H1 (cell line): ENCODE results near the gene APOBEC3G. TPM values are rescaled to one million over a fixed set of nuclear protein-coding genes. Genes with fewer than 3 reads are reported as not detected.
"Not testable (repeated sequence)": the region's sequence is repeated elsewhere in the genome, so short reads cannot be mapped to it uniquely, and the experiment has no call there.

ENCODE experiments used
- CTCF ChIA-PET: fragments of 300-600 bp; sonication (Branson Sonifier 250); formaldehyde crosslinking; loops from one replicate; lab custom pipeline; 2021; ENCODE audit not compliant: partially characterized antibody; lab: Charles Lee
- POLR2A ChIA-PET: fragments of 300-600 bp; sonication (Branson Sonifier 250); formaldehyde crosslinking; loops from one replicate; lab custom pipeline; 2021; ENCODE audit warnings: inconsistent platforms; ENCODE audit not compliant: partially characterized antibody; lab: Charles Lee
- DNase-seq, 2 experiments: peaks; one replicate each; pipeline versions ENCODE4 v3.0.0 to v3.0.0-alpha.2; 2010 to 2022; ENCODE audit warnings: low spot score in 2 of 2, low read depth in 1 of 2, mixed read lengths in 1 of 2
- FAIRE-seq: peaks from 2 replicates; lab custom pipeline; 2011; peaks lifted over from hg19 to GRCh38; lab: Jason Lieb, UNC
- H2AFZ ChIP-seq: 2 replicates; pipeline ENCODE4 v1.8.1; 2012; ENCODE audit warnings: low read length, inconsistent platforms
- H2AK5ac ChIP-seq: 2 replicates; pipeline ENCODE4 v1.6.1; 2013; ENCODE audit warnings: low read depth, low read length
- H2BK120ac ChIP-seq: replicated peaks from 2 replicates; pipeline ENCODE3; 2013; ENCODE audit warnings: low read depth, low read length, inconsistent platforms
- H2BK12ac ChIP-seq: 2 replicates; pipeline ENCODE4 v1.6.1; 2013; ENCODE audit warnings: low read depth, low read length
- H2BK15ac ChIP-seq: 2 replicates; pipeline ENCODE4 v1.6.1; 2013; ENCODE audit warnings: low read length
- H2BK20ac ChIP-seq: 2 replicates; pipeline ENCODE4 v1.6.1; 2013; ENCODE audit warnings: low read length
- H2BK5ac ChIP-seq: 2 replicates; pipeline ENCODE4 v1.6.1; 2013; ENCODE audit warnings: low read depth, low read length
- H3K14ac ChIP-seq: 2 replicates; pipeline ENCODE4 v1.6.1; 2013; ENCODE audit warnings: inconsistent platforms; ENCODE audit not compliant: insufficient read length
- H3K18ac ChIP-seq: 2 replicates; pipeline ENCODE4 v1.6.1; 2013; ENCODE audit warnings: low read length; ENCODE audit errors: extremely low read depth
- H3K23ac ChIP-seq: 2 replicates; pipeline ENCODE4 v1.6.1; 2013; ENCODE audit warnings: inconsistent platforms; ENCODE audit not compliant: insufficient read length
- H3K23me2 ChIP-seq: 2 replicates; pipeline ENCODE4 v1.6.1; 2013; ENCODE audit warnings: low read depth, low read length
- H3K27ac ChIP-seq: 2 replicates; pipeline ENCODE4 v1.6.1; 2011; ENCODE audit warnings: low read depth, low read length, inconsistent platforms
- H3K27me3 ChIP-seq, 4 experiments: replicated peaks in 1 of 4; 1 replicate in 1 of 4; 2 replicates in 3 of 4; pipeline versions ENCODE4 v1.6.1 to v1.8.1; 2011 to 2013; ENCODE audit warnings: low read length in 3 of 4, mild to moderate bottlenecking in 3 of 4, inconsistent platforms in 2 of 4, mixed read lengths in 2 of 4, moderate library complexity in 1 of 4; ENCODE audit not compliant: control insufficient read depth in 3 of 4, insufficient read depth in 3 of 4; ENCODE audit errors: extremely low read depth in 1 of 4
- H3K36me3 ChIP-seq, 4 experiments: 2 replicates each; pipeline versions ENCODE4 v1.6.1 to v1.8.1; 2011 to 2013; ENCODE audit warnings: mild to moderate bottlenecking in 4 of 4, low read length in 3 of 4, moderate library complexity in 2 of 4, control low read depth in 1 of 4, inconsistent platforms in 1 of 4; ENCODE audit not compliant: insufficient read depth in 4 of 4, control insufficient read depth in 2 of 4
- H3K4ac ChIP-seq: replicated peaks from 2 replicates; pipeline ENCODE3; 2013; ENCODE audit warnings: low read length, low read depth, mixed read lengths, inconsistent platforms; ENCODE audit not compliant: insufficient read length
- H3K4me1 ChIP-seq, 4 experiments: replicated peaks in 1 of 4; 1 replicate in 1 of 4; 2 replicates in 3 of 4; pipeline versions ENCODE4 v1.6.1 to v1.8.1; 2011 to 2013; ENCODE audit warnings: low read length in 3 of 4, inconsistent platforms in 2 of 4, mixed read lengths in 1 of 4; ENCODE audit not compliant: insufficient read depth in 4 of 4, control insufficient read depth in 3 of 4
- H3K4me2 ChIP-seq, 2 experiments: 2 replicates each; pipeline versions ENCODE4 v1.6.1 to v1.8.1; 2011 to 2013; ENCODE audit warnings: low read depth in 2 of 2, low read length in 2 of 2, control low read depth in 1 of 2, inconsistent platforms in 1 of 2, mild to moderate bottlenecking in 1 of 2; ENCODE audit not compliant: insufficient read depth in 1 of 2
- H3K4me3 ChIP-seq, 4 experiments: fragments of 200-600, 300-600 bp in 1 of 4; sonication (generic), shearing (Covaris generic), sonication (Bioruptor Twin) in 1 of 4; 2 replicates each; pipeline versions ENCODE4 v1.5.1 to v1.8.1; 2011 to 2016; ENCODE audit warnings: low read length in 4 of 4, low read depth in 3 of 4, control low read depth in 2 of 4, inconsistent platforms in 2 of 4, mild to moderate bottlenecking in 2 of 4, mixed read lengths in 1 of 4, moderate library complexity in 1 of 4; ENCODE audit not compliant: insufficient read depth in 2 of 4; ENCODE audit errors: extremely low read depth in 1 of 4
- H3K56ac ChIP-seq: replicated peaks from 2 replicates; pipeline ENCODE3; 2013; ENCODE audit warnings: low read depth, mild to moderate bottlenecking, mixed read lengths, low read length, inconsistent platforms; ENCODE audit not compliant: insufficient read length
- H3K79me1 ChIP-seq: 2 replicates; pipeline ENCODE4 v1.6.1; 2013; ENCODE audit warnings: low read depth, low read length, control low read depth
- H3K79me2 ChIP-seq, 2 experiments: 2 replicates each; pipeline versions ENCODE4 v1.6.1 to v1.8.1; 2012 to 2013; ENCODE audit warnings: low read length in 2 of 2, mild to moderate bottlenecking in 2 of 2, inconsistent platforms in 1 of 2; ENCODE audit not compliant: insufficient read depth in 2 of 2, control insufficient read depth in 1 of 2
- H3K9ac ChIP-seq, 4 experiments: replicated peaks in 1 of 4; 1 replicate in 1 of 4; 2 replicates in 3 of 4; pipeline versions ENCODE4 v1.6.1 to v1.8.1; 2011 to 2013; ENCODE audit warnings: low read depth in 3 of 4, low read length in 3 of 4, control low read depth in 2 of 4, mild to moderate bottlenecking in 2 of 4, moderate library complexity in 2 of 4, inconsistent platforms in 1 of 4; ENCODE audit errors: extremely low read depth in 1 of 4
- H3K9me3 ChIP-seq, 2 experiments: 2 replicates each; pipeline versions ENCODE4 v1.6.1 to v1.8.1; 2012 to 2013; ENCODE audit warnings: mild to moderate bottlenecking in 2 of 2, moderate library complexity in 2 of 2, control low read depth in 1 of 2, inconsistent platforms in 1 of 2, low read depth in 1 of 2, low read length in 1 of 2, mixed read lengths in 1 of 2; ENCODE audit not compliant: insufficient read depth in 2 of 2
- H4K20me1 ChIP-seq, 2 experiments: replicated peaks in 1 of 2; 2 replicates each; pipeline versions ENCODE3 to v1.8.1; 2011 to 2013; ENCODE audit warnings: inconsistent platforms in 2 of 2, low read length in 2 of 2, mild to moderate bottlenecking in 1 of 2; ENCODE audit not compliant: insufficient read depth in 2 of 2, control insufficient read depth in 1 of 2
- H4K5ac ChIP-seq: 2 replicates; pipeline ENCODE4 v1.6.1; 2013; ENCODE audit warnings: low read length, low read depth, mixed read lengths, inconsistent platforms; ENCODE audit not compliant: insufficient read length
- H4K8ac ChIP-seq: 2 replicates; pipeline ENCODE4 v1.8.0; 2013; ENCODE audit warnings: mild to moderate bottlenecking, moderate library complexity, low read length, inconsistent platforms; ENCODE audit not compliant: insufficient read depth; ENCODE audit errors: extremely low read depth
- H4K91ac ChIP-seq: replicated peaks from 2 replicates; pipeline ENCODE3; 2013; ENCODE audit warnings: low read length, mixed read lengths, inconsistent platforms; ENCODE audit not compliant: insufficient read length
- WGBS, 2 experiments: shearing (Covaris generic) in 1 of 2; methylation state at CpG; one replicate each; pipeline versions ENCODE4 v1.1.6 to v1.1.7; 2013 to 2015; ENCODE audit warnings: low lambda C conversion rate in 2 of 2, mixed read lengths in 2 of 2, inconsistent platforms in 1 of 2, low coverage in 1 of 2, missing lambda C conversion rate in 1 of 2; ENCODE audit not compliant: insufficient replicate concordance in 2 of 2, insufficient coverage in 1 of 2, insufficient read length in 1 of 2; ENCODE audit errors: extremely low coverage in 1 of 2, missing lambda C conversion rate in 1 of 2; 5-methylcytosine and 5-hydroxymethylcytosine counted together
- polyA plus RNA-seq, 7 experiments: library from polyadenylated mRNA; depleted of rRNA in 3 of 7; stranded (reverse) in 5 of 7; unstranded in 2 of 7; fragments of >200 nt in 5 of 7; fragments of 200-250 nt in 2 of 7; gene quantifications; 1 replicate in 5 of 7; 2 replicates in 1 of 7; 4 replicates in 1 of 7; pipeline versions ENCODE4 v1.2.1 to v1.2.3, GENCODE V29; 2011 to 2013; ENCODE audit warnings: missing spikeins in 2 of 7, mixed read lengths in 2 of 7
- total RNA-seq: library from RNA; stranded (reverse); fragmentation: NEBNext Ultra II Directional; extraction: Animal tissue kit (Norgen Biotek cat#: 25700); gene quantifications from 2 replicates; pipeline ENCODE4 v1.2.1, GENCODE V29; 2021

The APOBEC3G gene
- total and polyA plus RNA-seq, 2 of the 8 experiments (the other 6 are each of a cell fraction or from before 2014, with no cell fraction given): 1.7 to 2.0 TPM

- CTCF ChIA-PET: interaction anchor here (1.2 kb wide), 2 partner anchors 9 to 22 kb away, joined by 3 to 4 read pairs; no protein-coding TSS in a partner anchor
- H4K5ac ChIP-seq, H3K27me3 ChIP-seq, H3K27ac ChIP-seq, H3K9ac ChIP-seq, H4K8ac ChIP-seq, POLR2A ChIA-PET, H2BK20ac ChIP-seq, H3K36me3 ChIP-seq, H3K79me2 ChIP-seq, H3K56ac ChIP-seq, H3K18ac ChIP-seq, H2AFZ ChIP-seq, H3K79me1 ChIP-seq, FAIRE-seq, H3K4me2 ChIP-seq, H2AK5ac ChIP-seq, H4K91ac ChIP-seq, H3K4me1 ChIP-seq, DNase-seq, H3K4ac ChIP-seq, H4K20me1 ChIP-seq, H3K23me2 ChIP-seq, H2BK5ac ChIP-seq, H3K14ac ChIP-seq, H2BK120ac ChIP-seq, H3K23ac ChIP-seq, H2BK12ac ChIP-seq, H3K4me3 ChIP-seq, H3K9me3 ChIP-seq: not testable (repeated sequence)
- WGBS, 2 experiments: 90% methylated on average over 9 of the region's 9 CpGs; no CpG with 5 or more reads in 1 of the 2 experiments
- 0 out of 2 replicates have a peak overlapping the region, but pooled peaks have one; percentile 29 for H2BK15ac ChIP-seq
These were observed 10.4 kb upstream of the APOBEC3G start for GRCh38 chr22:39066442-39067276.
